ENCODE data around the gene HCK.

- TF ChIP-seq CTCF (IDR thresholded peaks at IDR 0.05; ENCODE audit: insufficient read depth, low read depth, low read length): no peak
- no peak for TF ChIP-seq EZH2 (IDR thresholded peaks at IDR 0.05; ENCODE audit: insufficient read depth, low read length)
Measured at GRCh38 chr20:32149566-32150170, 97.6 kb downstream of the HCK start.
